H1 (cell line): ENCODE measurements around the gene EYA2. TPM values are rescaled to one million over a fixed set of nuclear protein-coding genes. Genes with fewer than 3 reads are reported as not detected.

ENCODE experiments used
- CTCF ChIA-PET: fragments of 300-600 bp; sonication (Branson Sonifier 250); formaldehyde crosslinking; loops from one replicate; lab custom pipeline; 2021; ENCODE audit not compliant: partially characterized antibody; lab: Charles Lee
- POLR2A ChIA-PET: fragments of 300-600 bp; sonication (Branson Sonifier 250); formaldehyde crosslinking; loops from one replicate; lab custom pipeline; 2021; ENCODE audit warnings: inconsistent platforms; ENCODE audit not compliant: partially characterized antibody; lab: Charles Lee
- DNase-seq, 2 experiments: peaks; one replicate each; pipeline versions ENCODE4 v3.0.0 to v3.0.0-alpha.2; 2010 to 2022; ENCODE audit warnings: low spot score in 2 of 2, low read depth in 1 of 2, mixed read lengths in 1 of 2
- FAIRE-seq: peaks from 2 replicates; lab custom pipeline; 2011; peaks lifted over from hg19 to GRCh38; lab: Jason Lieb, UNC
- H2AFZ ChIP-seq: 2 replicates; pipeline ENCODE4 v1.8.1; 2012; ENCODE audit warnings: low read length, inconsistent platforms
- H2AK5ac ChIP-seq: 2 replicates; pipeline ENCODE4 v1.6.1; 2013; ENCODE audit warnings: low read depth, low read length
- H2BK120ac ChIP-seq: replicated peaks from 2 replicates; pipeline ENCODE3; 2013; ENCODE audit warnings: low read depth, low read length, inconsistent platforms
- H2BK12ac ChIP-seq: 2 replicates; pipeline ENCODE4 v1.6.1; 2013; ENCODE audit warnings: low read depth, low read length
- H2BK15ac ChIP-seq: 2 replicates; pipeline ENCODE4 v1.6.1; 2013; ENCODE audit warnings: low read length
- H2BK20ac ChIP-seq: 2 replicates; pipeline ENCODE4 v1.6.1; 2013; ENCODE audit warnings: low read length
- H2BK5ac ChIP-seq: 2 replicates; pipeline ENCODE4 v1.6.1; 2013; ENCODE audit warnings: low read depth, low read length
- H3K14ac ChIP-seq: 2 replicates; pipeline ENCODE4 v1.6.1; 2013; ENCODE audit warnings: inconsistent platforms; ENCODE audit not compliant: insufficient read length
- H3K18ac ChIP-seq: 2 replicates; pipeline ENCODE4 v1.6.1; 2013; ENCODE audit warnings: low read length; ENCODE audit errors: extremely low read depth
- H3K23ac ChIP-seq: 2 replicates; pipeline ENCODE4 v1.6.1; 2013; ENCODE audit warnings: inconsistent platforms; ENCODE audit not compliant: insufficient read length
- H3K23me2 ChIP-seq: 2 replicates; pipeline ENCODE4 v1.6.1; 2013; ENCODE audit warnings: low read depth, low read length
- H3K27ac ChIP-seq: 2 replicates; pipeline ENCODE4 v1.6.1; 2011; ENCODE audit warnings: low read depth, low read length, inconsistent platforms
- H3K27me3 ChIP-seq, 4 experiments: replicated peaks in 1 of 4; 1 replicate in 1 of 4; 2 replicates in 3 of 4; pipeline versions ENCODE4 v1.6.1 to v1.8.1; 2011 to 2013; ENCODE audit warnings: low read length in 3 of 4, mild to moderate bottlenecking in 3 of 4, inconsistent platforms in 2 of 4, mixed read lengths in 2 of 4, moderate library complexity in 1 of 4; ENCODE audit not compliant: control insufficient read depth in 3 of 4, insufficient read depth in 3 of 4; ENCODE audit errors: extremely low read depth in 1 of 4
- H3K36me3 ChIP-seq, 4 experiments: 2 replicates each; pipeline versions ENCODE4 v1.6.1 to v1.8.1; 2011 to 2013; ENCODE audit warnings: mild to moderate bottlenecking in 4 of 4, low read length in 3 of 4, moderate library complexity in 2 of 4, control low read depth in 1 of 4, inconsistent platforms in 1 of 4; ENCODE audit not compliant: insufficient read depth in 4 of 4, control insufficient read depth in 2 of 4
- H3K4ac ChIP-seq: replicated peaks from 2 replicates; pipeline ENCODE3; 2013; ENCODE audit warnings: low read length, low read depth, mixed read lengths, inconsistent platforms; ENCODE audit not compliant: insufficient read length
- H3K4me1 ChIP-seq, 4 experiments: replicated peaks in 1 of 4; 1 replicate in 1 of 4; 2 replicates in 3 of 4; pipeline versions ENCODE4 v1.6.1 to v1.8.1; 2011 to 2013; ENCODE audit warnings: low read length in 3 of 4, inconsistent platforms in 2 of 4, mixed read lengths in 1 of 4; ENCODE audit not compliant: insufficient read depth in 4 of 4, control insufficient read depth in 3 of 4
- H3K4me2 ChIP-seq, 2 experiments: 2 replicates each; pipeline versions ENCODE4 v1.6.1 to v1.8.1; 2011 to 2013; ENCODE audit warnings: low read depth in 2 of 2, low read length in 2 of 2, control low read depth in 1 of 2, inconsistent platforms in 1 of 2, mild to moderate bottlenecking in 1 of 2; ENCODE audit not compliant: insufficient read depth in 1 of 2
- H3K4me3 ChIP-seq, 4 experiments: fragments of 200-600, 300-600 bp in 1 of 4; sonication (generic), shearing (Covaris generic), sonication (Bioruptor Twin) in 1 of 4; 2 replicates each; pipeline versions ENCODE4 v1.5.1 to v1.8.1; 2011 to 2016; ENCODE audit warnings: low read length in 4 of 4, low read depth in 3 of 4, control low read depth in 2 of 4, inconsistent platforms in 2 of 4, mild to moderate bottlenecking in 2 of 4, mixed read lengths in 1 of 4, moderate library complexity in 1 of 4; ENCODE audit not compliant: insufficient read depth in 2 of 4; ENCODE audit errors: extremely low read depth in 1 of 4
- H3K56ac ChIP-seq: replicated peaks from 2 replicates; pipeline ENCODE3; 2013; ENCODE audit warnings: low read depth, mild to moderate bottlenecking, mixed read lengths, low read length, inconsistent platforms; ENCODE audit not compliant: insufficient read length
- H3K79me1 ChIP-seq: 2 replicates; pipeline ENCODE4 v1.6.1; 2013; ENCODE audit warnings: low read depth, low read length, control low read depth
- H3K79me2 ChIP-seq, 2 experiments: 2 replicates each; pipeline versions ENCODE4 v1.6.1 to v1.8.1; 2012 to 2013; ENCODE audit warnings: low read length in 2 of 2, mild to moderate bottlenecking in 2 of 2, inconsistent platforms in 1 of 2; ENCODE audit not compliant: insufficient read depth in 2 of 2, control insufficient read depth in 1 of 2
- H3K9ac ChIP-seq, 4 experiments: replicated peaks in 1 of 4; 1 replicate in 1 of 4; 2 replicates in 3 of 4; pipeline versions ENCODE4 v1.6.1 to v1.8.1; 2011 to 2013; ENCODE audit warnings: low read depth in 3 of 4, low read length in 3 of 4, control low read depth in 2 of 4, mild to moderate bottlenecking in 2 of 4, moderate library complexity in 2 of 4, inconsistent platforms in 1 of 4; ENCODE audit errors: extremely low read depth in 1 of 4
- H3K9me3 ChIP-seq, 2 experiments: 2 replicates each; pipeline versions ENCODE4 v1.6.1 to v1.8.1; 2012 to 2013; ENCODE audit warnings: mild to moderate bottlenecking in 2 of 2, moderate library complexity in 2 of 2, control low read depth in 1 of 2, inconsistent platforms in 1 of 2, low read depth in 1 of 2, low read length in 1 of 2, mixed read lengths in 1 of 2; ENCODE audit not compliant: insufficient read depth in 2 of 2
- H4K20me1 ChIP-seq, 2 experiments: replicated peaks in 1 of 2; 2 replicates each; pipeline versions ENCODE3 to v1.8.1; 2011 to 2013; ENCODE audit warnings: inconsistent platforms in 2 of 2, low read length in 2 of 2, mild to moderate bottlenecking in 1 of 2; ENCODE audit not compliant: insufficient read depth in 2 of 2, control insufficient read depth in 1 of 2
- H4K5ac ChIP-seq: 2 replicates; pipeline ENCODE4 v1.6.1; 2013; ENCODE audit warnings: low read length, low read depth, mixed read lengths, inconsistent platforms; ENCODE audit not compliant: insufficient read length
- H4K8ac ChIP-seq: 2 replicates; pipeline ENCODE4 v1.8.0; 2013; ENCODE audit warnings: mild to moderate bottlenecking, moderate library complexity, low read length, inconsistent platforms; ENCODE audit not compliant: insufficient read depth; ENCODE audit errors: extremely low read depth
- H4K91ac ChIP-seq: replicated peaks from 2 replicates; pipeline ENCODE3; 2013; ENCODE audit warnings: low read length, mixed read lengths, inconsistent platforms; ENCODE audit not compliant: insufficient read length
- SP2 ChIP-seq: IDR thresholded peaks from 2 replicates; pipeline ENCODE4 v1.6.1; 2012; ENCODE audit warnings: mild to moderate bottlenecking, low read length, inconsistent platforms
- WGBS, 2 experiments: shearing (Covaris generic) in 1 of 2; methylation state at CpG; one replicate each; pipeline versions ENCODE4 v1.1.6 to v1.1.7; 2013 to 2015; ENCODE audit warnings: low lambda C conversion rate in 2 of 2, mixed read lengths in 2 of 2, inconsistent platforms in 1 of 2, low coverage in 1 of 2, missing lambda C conversion rate in 1 of 2; ENCODE audit not compliant: insufficient replicate concordance in 2 of 2, insufficient coverage in 1 of 2, insufficient read length in 1 of 2; ENCODE audit errors: extremely low coverage in 1 of 2, missing lambda C conversion rate in 1 of 2; 5-methylcytosine and 5-hydroxymethylcytosine counted together
- polyA plus RNA-seq, 7 experiments: library from polyadenylated mRNA; depleted of rRNA in 3 of 7; stranded (reverse) in 5 of 7; unstranded in 2 of 7; fragments of >200 nt in 5 of 7; fragments of 200-250 nt in 2 of 7; gene quantifications; 1 replicate in 5 of 7; 2 replicates in 1 of 7; 4 replicates in 1 of 7; pipeline versions ENCODE4 v1.2.1 to v1.2.3, GENCODE V29; 2011 to 2013; ENCODE audit warnings: missing spikeins in 2 of 7, mixed read lengths in 2 of 7
- total RNA-seq: library from RNA; stranded (reverse); fragmentation: NEBNext Ultra II Directional; extraction: Animal tissue kit (Norgen Biotek cat#: 25700); gene quantifications from 2 replicates; pipeline ENCODE4 v1.2.1, GENCODE V29; 2021

EYA2 gene
- total and polyA plus RNA-seq, 2 of the 8 experiments (the other 6 are each of a cell fraction or from before 2014, with no cell fraction given): 1.6 to 1.7 TPM

DNA sequence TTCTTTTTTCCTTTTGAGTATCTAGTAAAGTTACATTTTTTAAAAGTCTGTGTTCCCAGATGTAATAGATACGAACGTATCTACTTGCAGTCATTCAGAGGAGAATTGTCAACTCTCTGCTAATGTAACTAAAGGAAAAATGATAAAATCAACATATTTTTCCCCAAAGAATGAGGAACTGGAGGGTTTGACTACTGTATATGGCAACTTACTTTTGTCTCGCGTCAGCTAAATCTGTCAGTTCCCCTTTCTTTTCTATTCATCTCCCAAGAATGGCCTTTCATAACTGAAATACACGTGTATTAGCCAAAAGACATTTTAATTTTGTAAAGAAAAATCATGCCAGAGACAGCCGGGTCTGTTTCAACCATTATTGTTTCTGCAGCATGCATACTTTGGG is 5.4 kb downstream of the EYA2 start:
- Histone ChIP-seq H2BK5ac (no peak overlapping the region), H3K79me2 (no peaks in the 10 kb centered on the region), H3K4me3 (no peak overlapping the region), H2BK20ac (no peak overlapping the region), H3K79me1 (no peaks in the 10 kb centered on the region), H2BK15ac (no peak overlapping the region), H3K14ac (no peak overlapping the region), H3K23me2 (peaks cover 5% of the 10 kb centered on the region; the same call in 1 of the 2 replicates), H3K36me3 (no peaks in the 10 kb centered on the region), H3K4me1 (peaks cover 0 to 4% (median 2%) of the 10 kb centered on the region in 4 experiments; a peak in 2 of 7 replicates), H3K27ac (no peak overlapping the region), H3K27me3 (peaks cover 6 to 29% (median 13%) of the 10 kb centered on the region in 4 experiments; a peak in 6 of 7 replicates), H4K5ac (no peak overlapping the region), H3K4ac (no peak overlapping the region), H2BK120ac (no peak overlapping the region), H2AK5ac (no peak overlapping the region), H3K23ac (no peak overlapping the region), H4K20me1 (no peaks in the 10 kb centered on the region), H4K91ac (no peak overlapping the region), H3K18ac (no peak overlapping the region), H3K56ac (no peak overlapping the region), H3K4me2 (no peak overlapping the region), H2BK12ac (no peak overlapping the region), H3K9me3 (no peaks in the 10 kb centered on the region), H3K9ac (no peak overlapping the region), H2AFZ (no peak overlapping the region), H4K8ac (no peak overlapping the region)
- WGBS, 2 experiments: 82% methylated on average over 6 of the region's 6 CpGs; no CpG with 5 or more reads in 1 of the 2 experiments
- ChIA-PET CTCF (interaction anchor here (0.6 kb wide), 1 partner anchor 1308 kb away, joined by 4 read pairs; no protein-coding TSS in a partner anchor), POLR2A (no interaction called here)
- no peak for FAIRE-seq
- DNase-seq: no peak
- TF ChIP-seq SP2: no peak
